Transverse colon (tissue), 3 donors: ENCODE results near the gene LSM14A.

ENCODE experiments used
- CTCF ChIP-seq, 5 experiments: fragments of 200-600 bp in 3 of 5; fragments of 450-650 bp in 2 of 5; sonication (generic) in 3 of 5; IDR thresholded peaks; 1 replicate in 2 of 5; 2 replicates in 3 of 5; pipeline ENCODE4 v1.5.1; 2016 to 2017; ENCODE audit warnings: antibody characterized with exemption in 5 of 5, inconsistent platforms in 3 of 5, mild to moderate bottlenecking in 2 of 5, moderate library complexity in 1 of 5
- EP300 ChIP-seq: sonication (generic); formaldehyde crosslinking; IDR thresholded peaks from one replicate; pipeline ENCODE4 v1.6.1; 2017; ENCODE audit warnings: antibody characterized with exemption, low read depth
- POLR2A ChIP-seq: fragments of 450-650 bp; IDR thresholded peaks from one replicate; pipeline ENCODE4 v1.6.1; 2016; ENCODE audit warnings: antibody characterized with exemption, mild to moderate bottlenecking, moderate library complexity

GRCh38 chr19:34128558-34129250, 43.6 kb upstream of the LSM14A start:
- TF ChIP-seq CTCF (IDR thresholded peaks at IDR 0.05) (no peak), POLR2A (no peak), EP300 (no peak)
